Kidney epithelial cell (primary cell): Measurements from ENCODE around the gene CACNA1I. TPM values are rescaled to one million over a fixed set of nuclear protein-coding genes. Genes with fewer than 3 reads are reported as not detected.
"Not testable (repeated sequence)": the region's sequence is repeated elsewhere in the genome, so short reads cannot be mapped to it uniquely, and the experiment has no call there.

ENCODE experiments used
- DNase-seq: peaks from one replicate; pipeline ENCODE4 v3.0.0-alpha.2; 2010; ENCODE audit warnings: low read depth
- H3K27me3 ChIP-seq: 2 replicates; pipeline ENCODE4 v1.6.0; 2011; ENCODE audit warnings: low read length; ENCODE audit not compliant: control insufficient read depth, insufficient read depth
- H3K36me3 ChIP-seq: 2 replicates; pipeline ENCODE4 v1.5.1; 2011; ENCODE audit warnings: low read length; ENCODE audit not compliant: control insufficient read depth, insufficient read depth
- H3K4me3 ChIP-seq: 2 replicates; pipeline ENCODE4 v1.5.1; 2011; ENCODE audit warnings: low read depth, mild to moderate bottlenecking, control low read depth, low read length
- CTCF ChIP-seq: IDR thresholded peaks from 2 replicates; pipeline ENCODE4 v1.5.1; 2011; ENCODE audit warnings: mild to moderate bottlenecking, moderate library complexity, low read length, control low read depth, inconsistent platforms; ENCODE audit not compliant: insufficient read depth, poor library complexity, severe bottlenecking
- total RNA-seq: library from RNA; depleted of rRNA; stranded (reverse); fragments of >200 nt; gene quantifications from 2 replicates; pipeline ENCODE4 v1.2.3, GENCODE V29; 2015

The CACNA1I gene
- not detected in 2 replicates for total RNA-seq

- no peak for DNase-seq
- no peak for TF ChIP-seq CTCF
- H3K36me3 ChIP-seq, result no peaks in the 10 kb centered on the region
- peaks cover 11% of the 10 kb centered on the region for H3K27me3 ChIP-seq
- H3K4me3 ChIP-seq, result no peak within 1 kb of the TSS
Measured at GRCh38 chr22:39570665-39571064, at the start of gene CACNA1I. Gene CACNA1I (plus strand): TSS chr22:39570753. CDS start chr22:39570753, 0 bp downstream.

GRCh38 chr22:39521106-39521885, 49.3 kb upstream of the CACNA1I start:
- peak overlapping the region; percentile 98 for H3K4me3 ChIP-seq
- not testable (repeated sequence) for H3K36me3 ChIP-seq, DNase-seq, H3K27me3 ChIP-seq

- DNase-seq, H3K36me3 ChIP-seq, H3K27me3 ChIP-seq: not testable (repeated sequence)
- H3K4me3 ChIP-seq, result peak overlapping the region; percentile 98
Measured at GRCh38 chr22:39522091-39522490, 48.5 kb upstream of the CACNA1I start.

- DNase-seq, result no peak
- peaks cover 9% of the 10 kb centered on the region for H3K36me3 ChIP-seq
- H3K27me3 ChIP-seq, result no peaks in the 10 kb centered on the region
- TF ChIP-seq CTCF, result no peak
- peak overlapping the region; percentile 98 for H3K4me3 ChIP-seq
Measured at GRCh38 chr22:39522567-39523300, 47.8 kb upstream of the CACNA1I start.

- no peak for TF ChIP-seq CTCF
- DNase-seq, result no peak
- Histone ChIP-seq H3K27me3 (no peaks in the 10 kb centered on the region), H3K36me3 (peaks cover 11% of the 10 kb centered on the region), H3K4me3 (no peak overlapping the region)
Measured at GRCh38 chr22:39524089-39524752, 46.3 kb upstream of the CACNA1I start.

DNA sequence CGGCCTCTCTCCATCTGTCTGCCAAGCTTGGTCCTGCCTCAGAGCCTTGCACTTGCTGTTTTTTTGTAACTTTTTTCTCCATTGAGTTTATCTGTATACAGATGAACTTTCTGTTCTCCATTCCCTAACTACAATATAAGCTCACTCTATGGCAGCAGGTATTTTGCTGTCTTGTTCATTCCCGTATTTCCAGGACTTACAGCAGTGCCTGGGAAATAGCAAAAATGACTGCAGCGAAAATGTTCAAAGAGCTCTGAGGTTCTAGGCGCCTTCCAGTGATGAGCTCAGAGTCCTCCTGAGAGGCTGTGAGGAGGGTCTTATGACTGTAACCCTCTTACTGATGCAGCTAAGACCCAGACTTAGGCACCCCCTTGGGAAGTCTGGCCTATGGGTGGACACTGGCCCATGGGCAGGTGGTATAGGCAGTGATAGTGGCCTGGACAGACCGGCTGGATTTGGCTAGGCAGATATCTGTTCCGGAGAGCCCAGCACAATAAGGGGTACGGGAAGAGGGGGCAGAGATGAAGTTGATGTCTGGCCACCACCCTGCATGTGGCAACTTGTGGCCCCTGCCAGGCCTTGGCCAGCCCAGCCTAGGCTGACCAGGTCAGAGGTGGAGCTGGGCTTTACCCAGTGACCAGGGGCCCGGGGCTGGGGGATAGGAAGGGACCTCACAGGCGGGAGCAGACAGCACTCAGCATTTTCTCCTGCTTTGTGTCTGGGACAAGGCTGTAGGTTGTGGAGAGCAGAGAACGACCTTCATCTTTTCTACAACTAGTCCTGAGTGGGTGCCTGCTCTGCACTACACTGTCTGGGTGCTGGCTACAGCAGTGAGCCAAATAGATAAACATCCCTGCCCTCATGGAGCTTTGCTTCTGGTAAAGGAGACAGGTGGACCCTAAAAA, 45.5 kb upstream of the CACNA1I start:
- H3K36me3 ChIP-seq, result peaks cover 12% of the 10 kb centered on the region
- H3K27me3 ChIP-seq, result no peaks in the 10 kb centered on the region
- DNase-seq, result no peak
- H3K4me3 ChIP-seq, result no peak overlapping the region
- no peak for TF ChIP-seq CTCF
